Muscle layer of colon (tissue), 2 donors: ENCODE data around the gene YBX2.

Source experiments
- H3K27ac ChIP-seq: one replicate; pipeline ENCODE4 v1.7.0; 2013; ENCODE audit warnings: low read depth, mild to moderate bottlenecking, low read length, moderate library complexity
- H3K27me3 ChIP-seq, 2 donors: one replicate each; pipeline ENCODE4 v1.7.0; 2013; ENCODE audit warnings: low read length in 2 of 2, mild to moderate bottlenecking in 2 of 2; ENCODE audit not compliant: insufficient read depth in 2 of 2, control insufficient read depth in 1 of 2
- H3K36me3 ChIP-seq: one replicate; pipeline ENCODE4 v1.7.0; 2013; ENCODE audit warnings: mild to moderate bottlenecking, low read length; ENCODE audit not compliant: insufficient read depth
- H3K4me1 ChIP-seq: one replicate; pipeline ENCODE4 v1.7.0; 2013; ENCODE audit warnings: mild to moderate bottlenecking, low read length; ENCODE audit not compliant: insufficient read depth
- H3K4me3 ChIP-seq, 2 donors: one replicate each; pipeline ENCODE4 v1.7.0; 2013; ENCODE audit warnings: low read length in 2 of 2, low read depth in 1 of 2, mild to moderate bottlenecking in 1 of 2, moderate library complexity in 1 of 2
- H3K9ac ChIP-seq: one replicate; pipeline ENCODE4 v1.7.0; 2013; ENCODE audit warnings: low read length
- H3K9me3 ChIP-seq: one replicate; pipeline ENCODE4 v1.7.0; 2013; ENCODE audit warnings: mild to moderate bottlenecking, low read length
- donor health status: abdominal sarcoma.
- donor health status: Adenocarcinoma of cecum.

YBX2 gene

DNA sequence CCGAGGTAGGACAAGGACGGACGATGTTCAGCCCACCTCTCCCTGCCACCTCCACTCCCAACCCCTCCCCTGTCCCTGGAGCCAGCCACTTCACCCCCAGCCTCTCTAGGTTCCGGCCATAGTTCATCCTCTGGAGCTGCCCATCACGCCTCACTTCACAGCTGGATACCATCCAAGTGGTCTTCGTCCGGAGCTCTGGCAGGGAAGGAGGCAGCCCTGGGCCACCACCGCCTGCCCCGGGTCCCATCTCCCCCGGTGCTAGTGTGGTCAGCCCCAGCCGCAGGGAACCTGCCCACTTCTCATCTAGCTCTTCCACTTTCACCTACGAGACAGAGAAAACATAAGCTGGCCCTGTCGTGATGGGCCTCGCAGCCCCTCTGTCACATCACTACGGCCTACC is 27.0 kb upstream of the YBX2 start:
- Histone ChIP-seq H3K4me3 (no peak overlapping the region), H3K27me3 (no peaks in the 10 kb centered on the region), H3K27ac (no peak overlapping the region), H3K9ac (no peak overlapping the region), H3K9me3 (no peaks in the 10 kb centered on the region), H3K36me3 (peaks cover 78% of the 10 kb centered on the region), H3K4me1 (no peaks in the 10 kb centered on the region)

DNA sequence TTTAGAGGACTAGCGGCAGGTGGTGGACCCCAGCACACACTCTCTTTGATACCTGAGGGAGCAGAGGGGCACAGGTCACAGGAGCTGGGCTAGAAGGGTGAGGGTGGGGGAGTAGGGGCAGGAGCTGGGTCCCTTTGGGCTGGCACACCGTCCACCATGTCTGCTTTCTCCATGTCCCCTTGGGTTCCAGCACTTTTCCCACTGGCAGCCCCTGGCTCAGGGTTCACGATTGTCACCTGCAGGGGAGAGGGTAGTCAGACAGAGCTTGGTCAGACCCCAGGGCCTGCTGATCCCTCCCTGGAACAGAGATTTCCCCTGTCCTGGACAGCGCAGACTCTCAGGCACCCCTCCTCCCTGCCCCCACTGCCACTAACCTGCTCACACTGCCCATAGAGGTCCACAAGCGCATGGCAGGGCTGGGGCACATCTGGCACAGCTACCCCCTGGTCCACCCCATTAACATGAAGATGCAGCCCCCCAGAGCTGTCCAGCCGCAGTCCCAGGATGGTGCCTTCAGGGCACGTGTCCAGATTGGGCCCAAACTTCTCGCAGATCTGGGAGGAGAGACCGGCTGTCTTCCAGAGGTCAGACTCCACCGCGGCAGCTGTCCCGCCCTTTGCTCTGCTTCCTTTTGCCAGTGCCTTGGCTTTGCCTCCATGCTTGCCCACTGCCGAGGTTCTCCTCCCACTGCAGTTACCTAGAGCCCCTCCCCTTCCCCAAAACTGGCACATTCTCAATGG is 23.9 kb upstream of the YBX2 start:
- Histone ChIP-seq H3K9ac (no peak overlapping the region), H3K36me3 (peaks cover 68% of the 10 kb centered on the region)

DNA sequence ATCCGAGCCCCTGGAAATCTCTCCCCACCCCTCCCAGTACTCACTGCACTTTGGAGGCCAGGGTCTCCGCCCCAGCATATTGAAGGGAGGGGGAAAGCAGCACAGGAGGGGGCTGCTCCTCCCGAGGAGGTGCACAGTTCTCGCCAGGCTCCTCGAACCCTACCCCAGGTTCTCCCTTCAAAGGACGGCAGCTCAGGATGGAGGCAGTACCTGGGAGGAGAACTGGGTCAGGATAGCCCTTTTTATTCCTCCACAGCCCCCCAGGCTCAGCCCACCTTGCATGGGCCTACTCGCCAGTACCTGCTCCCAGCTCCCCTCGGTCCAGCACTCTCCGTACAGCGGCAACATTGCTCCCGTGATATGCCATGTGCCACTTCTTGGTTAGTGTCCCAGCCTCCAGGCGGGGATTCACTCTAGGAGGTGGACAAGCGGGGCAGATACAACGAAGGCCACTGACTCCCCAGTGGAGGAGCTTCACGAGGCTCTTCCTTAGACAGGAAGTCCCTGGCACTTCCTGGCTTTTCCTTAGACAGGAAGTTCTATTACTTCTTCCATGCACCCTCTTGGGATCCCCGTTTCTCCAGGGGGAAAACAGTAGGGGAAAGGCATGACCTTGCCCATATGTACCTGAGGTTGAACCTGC is 22.8 kb upstream of the YBX2 start:
- no peak overlapping the region for H3K9ac ChIP-seq
- H3K4me3 ChIP-seq: no peak overlapping the region
- peaks cover 68% of the 10 kb centered on the region for H3K36me3 ChIP-seq
- H3K27ac ChIP-seq: no peak overlapping the region
- H3K9me3 ChIP-seq: no peaks in the 10 kb centered on the region
- H3K27me3 ChIP-seq: no peaks in the 10 kb centered on the region
- peaks cover 29% of the 10 kb centered on the region for H3K4me1 ChIP-seq

More for the DNA sequence above, 23.9 kb upstream of the YBX2 start:
- H3K4me1 ChIP-seq: peaks cover 19% of the 10 kb centered on the region
- no peak overlapping the region for H3K4me3 ChIP-seq
- H3K27ac ChIP-seq: no peak overlapping the region
- no peaks in the 10 kb centered on the region for H3K27me3 ChIP-seq
- no peaks in the 10 kb centered on the region for H3K9me3 ChIP-seq

DNA sequence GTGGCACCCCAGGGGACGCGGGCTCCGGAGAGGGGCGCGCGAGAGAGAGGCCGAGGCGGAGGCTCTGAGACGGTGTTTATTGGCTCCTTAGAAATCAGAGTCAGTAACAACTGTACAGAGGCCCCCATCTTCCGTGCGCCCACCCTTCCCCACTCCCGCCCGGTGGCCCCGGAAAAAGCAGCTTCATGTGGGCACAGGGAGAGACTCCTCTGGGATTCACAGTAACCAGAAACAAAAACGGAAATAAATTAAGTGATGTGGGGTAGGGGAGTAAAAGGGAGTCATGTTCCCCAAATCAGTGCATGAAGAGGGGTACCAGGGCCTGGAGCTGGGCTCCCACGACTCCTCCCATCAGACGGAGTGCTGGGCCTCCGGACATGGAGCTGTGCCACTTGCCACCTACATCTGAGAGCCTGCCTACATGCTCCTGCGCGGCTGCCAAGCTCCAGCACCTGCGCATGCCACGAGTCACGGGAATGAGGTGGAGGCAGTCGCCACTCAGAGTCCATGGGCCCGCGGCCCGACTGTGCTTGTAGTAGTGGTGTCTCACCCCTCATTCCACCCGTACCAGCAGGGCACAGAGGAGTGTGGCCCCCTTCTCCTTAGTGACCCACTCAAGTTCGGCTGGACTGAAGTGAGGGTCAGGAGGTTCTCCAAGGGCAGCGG is 21.3 kb upstream of the YBX2 start:
- H3K27me3 ChIP-seq: no peaks in the 10 kb centered on the region
- peak overlapping the region; percentile 39 to 77 for H3K4me3 ChIP-seq
- peak overlapping the region; percentile 82 for H3K9ac ChIP-seq
- peak overlapping the region; percentile 95 for H3K27ac ChIP-seq
- H3K4me1 ChIP-seq: peaks cover 31% of the 10 kb centered on the region
- no peaks in the 10 kb centered on the region for H3K9me3 ChIP-seq
- peaks cover 66% of the 10 kb centered on the region for H3K36me3 ChIP-seq

DNA sequence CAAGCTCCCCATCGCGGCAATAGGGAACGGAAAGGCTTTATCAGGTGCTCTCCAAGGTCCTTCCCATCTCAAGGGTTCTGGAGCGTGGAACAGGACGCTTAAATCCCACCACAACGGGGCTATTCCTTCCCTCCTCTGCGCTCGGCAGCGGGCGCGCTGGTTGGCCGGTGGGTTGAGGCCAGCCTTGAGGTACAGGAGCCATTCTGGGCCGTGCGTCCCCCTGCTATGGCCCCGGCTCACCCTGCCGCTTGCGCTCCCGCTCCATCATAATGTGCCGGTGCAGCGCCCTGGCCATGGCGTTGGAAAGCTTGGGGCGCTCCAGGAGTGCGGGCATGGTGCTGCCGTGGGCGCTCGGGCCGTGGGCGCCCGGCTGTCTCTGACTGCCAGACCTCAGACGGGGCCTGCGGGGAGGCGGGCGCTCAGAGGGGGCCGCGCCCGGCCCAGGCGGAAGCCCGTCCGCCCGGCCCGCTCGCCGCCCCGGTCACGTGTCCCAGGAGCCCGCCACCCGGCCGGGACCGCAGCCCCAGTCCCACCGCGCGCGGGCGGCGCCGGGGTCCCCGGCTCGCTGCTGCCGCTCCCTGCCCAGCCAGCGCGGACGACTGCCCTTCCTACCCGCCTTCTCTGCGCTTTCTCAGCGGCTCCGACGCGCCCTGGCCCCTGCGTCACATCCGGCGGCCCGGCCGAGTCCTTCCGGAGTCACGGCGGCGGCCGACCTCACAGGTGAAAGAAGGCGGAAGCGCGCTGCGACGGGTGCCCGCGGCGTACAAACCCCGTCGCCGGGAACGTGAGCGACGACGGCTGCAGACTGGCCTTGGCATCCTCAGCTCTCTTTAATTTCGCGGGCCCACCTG is 20.5 kb upstream of the YBX2 start, which contains the start of gene GPS2:
Gene GPS2, minus strand, starts transcription at position 642 of the 851 bp plus-strand sequence. Its CDS starts 308 bp downstream, at position 334.
- Histone ChIP-seq H3K27ac (peak within 1 kb of the TSS; percentile 95), H3K9ac (peak within 1 kb of the TSS; percentile 82), H3K4me1 (peaks cover 37% of the 10 kb centered on the region), H3K36me3 (peaks cover 68% of the 10 kb centered on the region), H3K4me3 (peak within 1 kb of the TSS; percentile 39 to 77), H3K9me3 (no peaks in the 10 kb centered on the region), H3K27me3 (no peaks in the 10 kb centered on the region)

DNA sequence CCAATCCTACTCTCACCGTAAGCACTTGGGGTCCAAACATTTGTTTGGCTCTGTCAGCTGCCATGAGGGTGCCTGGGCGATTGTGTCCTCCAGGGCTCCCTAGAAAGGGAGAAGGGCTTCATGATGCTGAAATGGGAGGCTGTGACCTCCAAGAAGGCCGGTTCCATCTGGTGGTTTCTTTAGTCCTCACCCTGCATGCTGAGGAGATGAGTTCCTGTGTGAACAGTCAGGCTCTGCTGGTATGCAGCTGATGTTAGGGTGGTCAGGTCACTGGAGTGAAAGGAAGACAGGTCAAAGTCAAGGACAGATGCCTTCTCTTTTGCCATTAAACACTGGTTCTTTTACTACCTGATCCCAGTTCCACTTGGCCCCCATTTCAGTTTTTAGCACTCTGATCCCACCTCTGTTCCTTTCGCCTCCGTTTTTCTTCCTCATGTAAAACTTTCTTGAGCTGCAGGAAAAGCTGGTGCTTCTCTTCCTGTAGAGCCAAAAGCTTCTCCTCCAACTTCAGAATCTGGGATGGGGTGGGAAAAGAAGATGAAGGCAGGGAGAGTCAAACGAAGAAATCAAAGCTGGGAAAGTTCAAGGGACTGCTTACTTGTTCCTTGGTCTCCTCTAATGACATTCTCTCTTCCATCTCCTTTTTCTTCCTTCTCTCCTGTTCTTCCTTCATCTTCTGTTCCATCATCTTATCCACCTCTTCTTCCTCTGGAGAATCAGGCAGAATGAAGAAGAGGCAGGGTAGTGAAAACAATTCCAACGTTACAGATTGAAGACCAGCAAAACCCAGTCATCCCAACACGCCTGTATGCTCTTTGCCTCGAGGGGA is 19.7 kb upstream of the YBX2 start:
- Histone ChIP-seq H3K4me1 (peaks cover 45% of the 10 kb centered on the region), H3K27ac (peak overlapping the region; percentile 95), H3K36me3 (peaks cover 75% of the 10 kb centered on the region), H3K4me3 (peak overlapping the region; percentile 39 to 77), H3K9ac (peak overlapping the region; percentile 68), H3K27me3 (no peaks in the 10 kb centered on the region), H3K9me3 (no peaks in the 10 kb centered on the region)

DNA sequence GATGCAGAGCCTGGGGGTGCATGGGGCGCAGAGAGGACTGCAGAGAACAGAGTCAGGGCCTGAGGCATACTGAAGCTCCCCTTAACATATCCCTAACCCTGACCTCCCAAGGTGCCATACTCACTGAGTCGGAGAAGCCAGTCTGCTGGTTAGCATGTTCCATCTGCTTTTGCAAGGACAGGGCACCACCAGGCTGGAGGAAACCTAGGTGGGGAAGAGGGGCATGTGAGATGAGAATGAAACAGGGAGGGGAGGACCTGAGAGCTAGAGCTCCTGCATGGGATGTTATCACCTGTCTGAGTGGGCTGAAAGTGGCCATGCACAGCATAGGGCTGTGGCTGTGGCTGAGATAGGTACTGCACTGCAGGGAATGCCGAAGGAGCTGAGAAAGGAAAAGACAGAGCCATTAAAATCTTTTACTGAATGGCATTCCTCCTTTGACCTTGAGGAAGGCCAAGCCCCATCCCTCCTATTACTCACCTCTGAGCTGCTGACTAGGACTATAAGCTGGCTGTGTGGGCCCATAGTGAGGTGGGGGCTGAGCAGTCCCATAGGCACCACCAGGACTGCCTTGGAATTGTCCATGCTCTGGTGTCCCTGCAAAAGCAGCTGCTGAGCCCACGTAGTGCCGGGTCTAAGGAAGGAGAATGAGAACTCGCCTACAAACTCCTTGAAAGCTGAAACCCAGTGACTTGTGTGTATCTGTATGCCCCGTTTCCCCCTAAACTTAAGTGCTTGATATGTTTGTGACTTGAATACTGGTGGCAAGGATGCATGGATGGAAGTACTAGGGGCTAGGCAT is 18.9 kb upstream of the YBX2 start:
- peak overlapping the region in 1 of 2 donors; percentile 77 for H3K4me3 ChIP-seq

DNA sequence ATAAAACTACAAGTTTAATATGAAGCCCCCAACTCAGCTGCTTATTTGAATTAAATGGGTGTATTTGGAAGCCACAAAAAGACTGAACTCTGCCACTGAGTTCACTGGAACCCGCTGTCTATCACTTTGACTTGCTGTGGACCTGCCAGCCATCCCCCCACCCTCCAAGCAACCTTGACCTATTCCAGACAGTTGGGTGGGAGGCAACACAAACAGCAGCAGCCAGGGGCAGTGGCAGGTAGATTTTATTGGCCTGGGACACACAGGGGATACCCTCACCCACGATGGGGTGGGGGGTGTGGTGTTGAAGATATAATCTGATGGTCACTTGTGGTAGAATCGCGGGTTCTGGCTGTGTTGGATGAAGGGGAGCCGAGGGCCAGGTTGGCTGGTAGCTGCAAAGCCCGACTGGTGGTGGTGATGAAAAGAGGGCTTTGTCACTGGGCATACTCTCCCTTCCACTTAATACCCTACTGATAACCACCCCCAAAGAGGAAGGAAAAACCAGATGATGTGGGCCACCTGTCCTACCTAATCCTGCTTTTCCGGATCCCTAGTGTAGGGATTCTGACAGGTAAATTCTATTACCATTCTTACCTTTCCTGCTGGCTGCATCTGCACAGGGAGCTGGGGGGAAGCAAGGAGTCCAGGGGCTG is 18.1 kb upstream of the YBX2 start:
- Histone ChIP-seq H3K9ac (no peak overlapping the region), H3K27ac (no peak overlapping the region), H3K27me3 (no peaks in the 10 kb centered on the region), H3K4me3 (no peak overlapping the region), H3K4me1 (peaks cover 48% of the 10 kb centered on the region), H3K9me3 (no peaks in the 10 kb centered on the region), H3K36me3 (peaks cover 60% of the 10 kb centered on the region)

More for the DNA sequence above, 18.9 kb upstream of the YBX2 start:
- Histone ChIP-seq H3K9ac (no peak overlapping the region), H3K27me3 (no peaks in the 10 kb centered on the region), H3K4me1 (peaks cover 48% of the 10 kb centered on the region), H3K9me3 (no peaks in the 10 kb centered on the region), H3K27ac (no peak overlapping the region), H3K36me3 (peaks cover 67% of the 10 kb centered on the region)

DNA sequence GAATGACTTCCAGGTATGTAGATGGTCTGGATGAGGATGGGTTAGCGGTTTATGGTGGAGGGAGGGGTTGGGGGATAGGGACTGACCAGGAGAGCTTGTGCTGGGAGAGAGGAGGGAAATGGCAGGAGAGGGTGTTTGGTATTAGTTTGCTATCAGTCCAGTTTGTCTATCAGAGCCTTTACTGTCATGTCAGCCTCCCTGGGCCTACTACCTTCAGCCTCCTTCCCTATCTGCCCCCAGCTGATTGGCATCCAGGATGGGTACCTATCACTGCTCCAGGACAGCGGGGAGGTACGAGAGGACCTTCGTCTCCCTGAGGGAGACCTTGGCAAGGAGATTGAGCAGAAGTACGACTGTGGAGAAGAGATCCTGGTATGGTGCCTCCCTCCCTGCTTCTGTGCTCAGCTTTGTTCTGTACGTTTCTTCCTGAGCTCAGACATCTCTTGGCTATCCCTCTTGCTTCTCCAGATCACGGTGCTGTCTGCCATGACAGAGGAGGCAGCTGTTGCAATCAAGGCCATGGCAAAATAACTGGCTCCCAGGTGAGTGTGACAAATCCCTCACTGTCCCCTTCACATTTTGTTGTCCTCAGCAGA is 16.8 kb upstream of the YBX2 start:
- Histone ChIP-seq H3K4me3 (no peak overlapping the region), H3K4me1 (peaks cover 48% of the 10 kb centered on the region), H3K9me3 (no peaks in the 10 kb centered on the region), H3K9ac (no peak overlapping the region), H3K27me3 (no peaks in the 10 kb centered on the region), H3K36me3 (peaks cover 50% of the 10 kb centered on the region), H3K27ac (no peak overlapping the region)
